Right lobe of liver (tissue), 6 donors: ENCODE results near the gene CASP6. TPM values are rescaled to one million over a fixed set of nuclear protein-coding genes. Genes with fewer than 3 reads are reported as not detected.

Source experiments
- ATAC-seq, 4 donors: fragments of 200-7000 bp; cut with Tn5 transposase; one replicate each; pipeline ENCODE4 v1.9.1; 2020; ENCODE audit warnings: mild to moderate bottlenecking in 4 of 4, moderate library complexity in 4 of 4
- DNase-seq, 3 donors: peaks; one replicate each; pipeline ENCODE4 v3.0.0-alpha.2; 2020
- H3K27ac ChIP-seq, 3 donors: fragments of 200-600 bp; one replicate each; pipeline ENCODE4 v1.8.0; 2022
- H3K27me3 ChIP-seq, 2 donors: fragments of 200-600 bp; one replicate each; pipeline ENCODE4 v1.8.0; 2022
- H3K36me3 ChIP-seq, 4 donors: fragments of 200-600 bp; sonication (generic) in 1 of 4; one replicate each; pipeline versions ENCODE4 v1.5.1 to v1.8.0; 2017 to 2022; ENCODE audit warnings: control low read depth in 1 of 4
- H3K4me1 ChIP-seq, 4 donors: fragments of 200-600 bp; sonication (generic) in 1 of 4; one replicate each; pipeline versions ENCODE4 v1.5.1 to v1.8.0; 2017 to 2022; ENCODE audit warnings: control low read depth in 1 of 4
- H3K4me3 ChIP-seq, 3 donors: fragments of 200-600 bp; one replicate each; pipeline ENCODE4 v1.8.0; 2022
- H3K9me3 ChIP-seq, 4 donors: fragments of 200-600 bp; sonication (generic) in 1 of 4; one replicate each; pipeline versions ENCODE4 v1.5.1 to v1.8.0; 2017 to 2022; ENCODE audit warnings: control low read depth in 1 of 4
- CTCF ChIP-seq, 4 donors: fragments of 200-600 bp in 3 of 4; fragments of 450-650 bp in 1 of 4; IDR thresholded peaks; one replicate each; pipeline versions ENCODE4 v1.5.1 to v1.8.0; 2016 to 2022; ENCODE audit warnings: antibody characterized with exemption in 4 of 4, mild to moderate bottlenecking in 2 of 4
- POLR2A ChIP-seq: fragments of 450-650 bp; IDR thresholded peaks from one replicate; pipeline ENCODE4 v1.6.1; 2017; ENCODE audit warnings: antibody characterized with exemption, mild to moderate bottlenecking
- WGBS: methylation state at CpG from one replicate; pipeline ENCODE4 v1.1.6; 2018; ENCODE audit warnings: low coverage, low lambda C conversion rate; ENCODE audit not compliant: insufficient coverage; ENCODE audit errors: missing lambda C conversion rate; 5-methylcytosine and 5-hydroxymethylcytosine counted together
- intact Hi-C, 2 donors: fragments of 100-400 bp; cut with DNase I; formaldehyde crosslinking; loops; one replicate each; pipeline versions ENCODE4 v1.11.2 to v1.14.1; 2022
- total RNA-seq, 6 experiments: library from RNA; depleted of rRNA in 2 of 6; stranded (reverse); fragments of >200 nt in 2 of 6; fragmentation: NEBNext Ultra II Directional in 3 of 6; extraction: Animal tissue kit (Norgen Biotek cat#: 25700) in 3 of 6; gene quantifications; one replicate each; pipeline versions ENCODE4 v1.1.0 to v1.2.4, GENCODE V29; 2016 to 2023
- donor health status: DM: no; HTN: yes; CAD: no.
- donor health status: DM: no; HTN: no; CAD: no.
- donor health status: DM: no; HTN: no; CAD: no.
- donor health status: DM: no; HTN: yes; CAD: no.
- donor health status: DM: no; HTN: yes; CAD: no.

The CASP6 gene
- total RNA-seq, 6 experiments from 2014 or later = 14.1 to 18.4 (median 15.3) TPM

- Histone ChIP-seq H3K4me3 (no peak overlapping the region), H3K27me3 (no peaks in the 10 kb centered on the region), H3K4me1 (no peaks in the 10 kb centered on the region), H3K36me3 (no peaks in the 10 kb centered on the region), H3K9me3 (no peaks in the 10 kb centered on the region), H3K27ac (no peak overlapping the region)
- intact Hi-C loops = no loop called here
- WGBS = 82% methylated on average over 1 of the region's 1 CpG
- peak in 3 of 4 donors; percentile 26 to 44 (median 39) for TF ChIP-seq CTCF (IDR thresholded peaks at IDR 0.05)
- no peak for TF ChIP-seq POLR2A
- ATAC-seq = peak; percentile 53 to 74 (median 69)
- no peak for DNase-seq
Observed at GRCh38 chr4:109676886-109677285, 26.4 kb downstream of the CASP6 start.

GRCh38 chr4:109675843-109676242 lies 27.4 kb downstream of the CASP6 start:
- intact Hi-C loops = no loop called here
- Histone ChIP-seq H3K27ac (no peak overlapping the region), H3K27me3 (no peaks in the 10 kb centered on the region), H3K4me3 (no peak overlapping the region), H3K36me3 (no peaks in the 10 kb centered on the region), H3K4me1 (no peaks in the 10 kb centered on the region), H3K9me3 (no peaks in the 10 kb centered on the region)
- 62% methylated on average over 1 of the region's 1 CpG for WGBS
- TF ChIP-seq POLR2A (no peak), CTCF (IDR thresholded peaks at IDR 0.05) (no peak)
- DNase-seq = no peak
- no peak for ATAC-seq

- DNase-seq (no peak), ATAC-seq (no peak)
- no CpG with 5 or more reads among the region's 3 CpGs for WGBS
- Histone ChIP-seq H3K27me3 (no peaks in the 10 kb centered on the region), H3K4me3 (no peak overlapping the region), H3K36me3 (no peaks in the 10 kb centered on the region), H3K4me1 (no peaks in the 10 kb centered on the region), H3K9me3 (no peaks in the 10 kb centered on the region), H3K27ac (no peak overlapping the region)
- TF ChIP-seq POLR2A (no peak), CTCF (IDR thresholded peaks at IDR 0.05) (no peak)
- intact Hi-C loops = no loop called here
Observed at GRCh38 chr4:109675181-109675580, 28.1 kb downstream of the CASP6 start.

- Histone ChIP-seq H3K36me3 (no peaks in the 10 kb centered on the region), H3K27me3 (no peaks in the 10 kb centered on the region), H3K9me3 (no peaks in the 10 kb centered on the region), H3K27ac (no peak overlapping the region), H3K4me3 (no peak overlapping the region), H3K4me1 (no peaks in the 10 kb centered on the region)
- WGBS = no CpG with 5 or more reads among the region's 1 CpG
- intact Hi-C loops = no loop called here
- ATAC-seq (peak in 2 of 4 donors; percentile 44 to 52), DNase-seq (no peak)
- TF ChIP-seq CTCF (IDR thresholded peaks at IDR 0.05) (no peak), POLR2A (no peak)
Observed at GRCh38 chr4:109673303-109673702, 29.9 kb downstream of the CASP6 start.
